Left cardiac atrium (tissue), 4 donors: ENCODE data around the gene NGEF. TPM values are rescaled to one million over a fixed set of nuclear protein-coding genes. Genes with fewer than 3 reads are reported as not detected.

Experiments used
- ATAC-seq, 2 donors: fragments of 200-7000 bp; cut with Tn5 transposase; one replicate each; pipeline ENCODE4 v1.9.1; 2020; ENCODE audit warnings: mild to moderate bottlenecking in 2 of 2, moderate library complexity in 2 of 2
- DNase-seq: peaks from one replicate; pipeline ENCODE4 v3.0.0-alpha.2; 2020
- intact Hi-C, 2 donors: fragments of 100-400 bp; cut with DNase I; formaldehyde crosslinking; loops; one replicate each; pipeline versions ENCODE4 v1.14.1 to v1.15.1; 2022 to 2023
- total RNA-seq, 2 donors: library from RNA; stranded (reverse); fragmentation: NEBNext Ultra II Directional; extraction: Animal tissue kit (Norgen Biotek cat#: 25700); gene quantifications; one replicate each; pipeline ENCODE4 v1.2.1, GENCODE V29; 2021
- donor health status: DM: no; HTN: yes; CAD: no.
- donor health status: DM: no; HTN: yes; CAD: no; lungs with severe emphysema.
- donor health status: DM: yes; HTN: yes; CAD: no.
- donor health status: Dilated cardiomyopathy.

NGEF gene
- total RNA-seq, 2 donors from 2014 or later: 1.6 TPM

DNA sequence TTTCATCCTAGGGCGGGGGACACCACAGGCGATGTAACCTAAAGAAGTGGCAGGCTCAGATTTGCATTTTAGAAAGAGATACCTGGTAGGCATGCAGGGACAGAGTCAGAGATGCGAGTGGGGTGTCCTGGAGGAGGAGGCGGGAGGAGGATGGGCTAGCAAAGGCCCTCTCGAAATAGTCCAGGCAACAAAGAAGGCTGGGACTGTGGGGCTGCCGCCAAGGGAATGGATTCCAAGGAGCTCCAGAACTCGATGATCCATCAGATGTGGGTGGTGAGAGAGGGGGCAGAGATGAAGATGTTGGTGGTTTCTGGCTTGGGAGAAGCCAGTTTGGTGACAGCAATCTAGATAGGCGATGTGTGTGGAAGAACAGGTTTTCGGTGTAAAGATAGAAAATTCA is 34.6 kb upstream of the NGEF start:
- intact Hi-C loops: no loop called here
- ATAC-seq (no peak), DNase-seq (no peak)

DNA sequence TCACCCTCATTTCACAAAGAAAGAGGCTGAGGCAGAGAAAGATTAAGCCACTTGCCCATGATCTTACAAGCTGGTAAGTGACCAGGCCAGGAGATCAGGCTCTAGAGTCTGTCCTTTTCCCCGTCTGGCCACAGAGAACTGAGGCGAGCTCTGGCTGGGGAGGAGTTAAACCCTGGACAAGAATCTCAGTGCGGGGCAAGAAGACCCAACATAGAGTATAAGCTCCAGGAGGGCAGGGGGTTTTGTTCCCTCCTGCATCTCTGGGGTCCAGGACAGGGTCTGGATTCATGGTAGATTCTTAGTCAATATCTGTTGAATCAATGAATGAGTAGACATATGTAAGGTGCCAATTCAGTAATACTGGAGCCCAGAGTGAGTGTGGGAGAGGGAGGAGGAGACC is 34.1 kb upstream of the NGEF start:
- DNase-seq (no peak), ATAC-seq (no peak)
- intact Hi-C loops: no loop called here

DNA sequence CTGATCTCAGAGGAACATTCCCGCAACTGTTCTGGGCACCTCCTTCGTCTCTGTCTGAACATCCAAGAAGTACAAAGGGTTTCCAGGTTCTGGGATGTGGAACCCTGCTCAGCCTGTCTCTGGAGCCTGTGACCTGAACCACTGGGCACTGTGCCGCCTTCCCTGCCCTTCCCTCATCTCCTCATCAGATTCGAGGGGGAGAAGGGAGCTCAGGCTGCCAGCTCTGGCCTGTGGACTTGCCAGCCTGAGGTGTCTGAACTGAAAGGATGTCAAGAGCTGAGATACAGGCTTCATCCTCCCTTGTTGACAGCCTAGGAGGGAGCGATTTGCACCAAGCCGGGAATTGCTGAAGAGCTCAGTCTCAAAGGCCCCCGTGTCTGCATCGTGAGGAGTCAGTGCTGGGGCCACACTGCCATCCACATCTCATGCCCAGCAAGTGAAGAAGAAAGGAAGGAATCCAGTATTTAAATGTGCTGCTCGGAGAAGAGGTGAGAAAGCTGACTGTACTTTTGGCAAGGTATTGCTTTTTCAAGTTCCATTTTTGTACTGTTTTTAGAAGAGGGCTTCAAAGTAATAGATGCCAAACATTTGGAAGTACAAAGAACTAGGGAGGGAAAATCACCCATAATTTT is 32.0 kb upstream of the NGEF start:
- intact Hi-C loops: no loop called here
- ATAC-seq: peak; percentile 86
- peak; percentile 49 for DNase-seq

DNA sequence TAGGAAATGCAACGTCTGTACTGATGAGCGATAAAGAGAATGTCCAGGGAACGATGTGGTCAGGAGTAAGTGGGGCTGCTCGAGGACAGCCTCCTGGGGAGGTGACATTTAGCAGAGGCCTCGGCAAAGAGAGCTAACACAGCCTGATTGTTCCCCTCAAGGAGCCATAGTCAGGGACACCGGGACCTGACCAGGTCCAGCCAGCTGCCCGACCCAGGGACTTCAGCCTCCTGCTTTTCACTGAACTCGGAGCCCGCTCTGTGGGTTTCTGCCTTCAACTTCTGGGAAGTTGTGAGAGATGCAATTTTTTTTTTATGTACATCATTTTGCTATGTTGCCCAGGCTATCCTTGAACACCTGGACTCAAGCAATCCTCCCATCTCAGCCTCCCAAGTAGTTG is 29.5 kb upstream of the NGEF start:
- no peak for ATAC-seq

DNA sequence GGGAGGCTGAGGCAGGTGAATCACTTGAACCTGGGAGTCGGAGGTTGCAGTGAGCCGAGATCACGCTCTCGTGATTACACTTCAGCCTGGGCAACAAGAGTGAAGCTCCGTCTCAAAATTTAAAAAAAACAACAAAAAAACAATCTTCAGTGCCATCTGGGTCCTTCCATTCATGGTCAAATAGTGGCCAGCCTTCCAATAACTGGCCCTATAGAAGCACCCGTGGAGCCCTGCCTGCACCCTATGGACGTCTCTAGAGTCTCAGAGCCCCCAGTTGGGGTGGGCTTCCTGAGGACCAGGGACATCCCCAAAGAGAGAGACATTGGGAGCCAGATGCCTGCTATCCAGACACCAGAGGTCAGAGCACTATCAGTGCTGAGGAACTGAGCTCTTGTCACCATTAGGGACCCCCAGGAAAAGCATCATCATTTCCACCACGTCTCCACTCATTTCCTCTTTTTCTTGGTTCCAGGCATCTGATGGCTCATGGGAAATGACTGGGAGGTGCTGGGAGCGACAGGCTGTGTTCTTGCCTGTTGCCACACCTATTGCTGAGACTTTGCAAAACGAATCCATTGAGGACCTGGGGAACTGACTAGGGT is 28.8 kb upstream of the NGEF start:
- no peak for DNase-seq
- ATAC-seq: no peak

More for the DNA sequence above, 29.5 kb upstream of the NGEF start:
- intact Hi-C loops: no loop called here
- DNase-seq: no peak

DNA sequence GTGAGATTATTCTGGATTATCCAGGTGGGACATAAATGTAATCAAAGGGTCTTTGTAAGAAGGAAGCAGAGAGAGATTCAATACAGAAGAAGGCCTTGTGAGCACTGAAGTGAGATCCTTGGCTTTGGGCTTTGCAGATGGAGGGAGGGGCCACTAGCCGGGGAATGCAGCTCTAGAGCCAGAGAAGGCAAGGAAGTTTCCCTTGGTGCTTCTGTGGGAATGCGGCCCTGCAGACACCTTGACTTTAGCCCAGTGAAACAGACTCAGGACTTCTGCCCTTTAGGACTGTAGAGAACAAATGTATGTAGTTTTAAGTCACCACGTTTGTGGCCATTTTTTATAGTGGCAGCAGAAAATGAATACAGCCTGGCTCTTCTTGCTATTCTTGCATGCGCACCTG is 27.5 kb upstream of the NGEF start:
- DNase-seq: no peak
- intact Hi-C loops: no loop called here
- ATAC-seq: no peak

More for the DNA sequence above, 28.8 kb upstream of the NGEF start:
- intact Hi-C loops: no loop called here

DNA sequence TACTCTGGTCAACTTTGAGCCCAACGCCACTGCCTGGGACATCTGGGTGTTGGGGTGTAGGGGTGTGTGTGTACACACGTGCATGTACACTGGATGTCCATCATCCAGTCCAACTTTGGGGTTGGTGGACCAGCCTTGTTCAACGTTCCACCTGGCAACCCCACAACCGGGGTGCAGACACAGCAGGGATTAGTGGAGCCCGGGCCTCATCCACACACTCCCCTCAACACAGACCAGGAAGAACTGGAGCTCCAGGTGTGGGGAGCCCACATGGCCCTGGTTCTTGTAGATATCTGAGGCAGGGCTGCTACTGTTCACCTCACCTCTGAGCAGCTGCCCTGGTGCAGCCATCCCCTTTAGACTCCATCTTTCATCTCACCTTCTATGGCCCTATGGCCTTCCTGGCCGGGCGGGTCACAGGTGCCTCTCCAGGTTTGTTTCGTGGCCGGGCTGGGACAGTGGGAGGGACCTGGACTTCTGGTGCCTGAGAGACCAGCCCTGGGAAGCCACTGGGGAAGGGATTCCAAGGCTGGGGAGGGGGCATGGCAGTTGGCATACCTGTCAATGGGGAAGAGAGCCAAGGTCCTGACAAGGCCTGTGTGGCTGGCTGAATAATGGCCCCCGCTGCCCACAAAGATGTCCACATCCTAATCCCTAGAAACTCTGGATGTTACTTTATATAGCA is 26.9 kb upstream of the NGEF start:
- intact Hi-C loops: no loop called here
- no peak for DNase-seq
- ATAC-seq: no peak

DNA sequence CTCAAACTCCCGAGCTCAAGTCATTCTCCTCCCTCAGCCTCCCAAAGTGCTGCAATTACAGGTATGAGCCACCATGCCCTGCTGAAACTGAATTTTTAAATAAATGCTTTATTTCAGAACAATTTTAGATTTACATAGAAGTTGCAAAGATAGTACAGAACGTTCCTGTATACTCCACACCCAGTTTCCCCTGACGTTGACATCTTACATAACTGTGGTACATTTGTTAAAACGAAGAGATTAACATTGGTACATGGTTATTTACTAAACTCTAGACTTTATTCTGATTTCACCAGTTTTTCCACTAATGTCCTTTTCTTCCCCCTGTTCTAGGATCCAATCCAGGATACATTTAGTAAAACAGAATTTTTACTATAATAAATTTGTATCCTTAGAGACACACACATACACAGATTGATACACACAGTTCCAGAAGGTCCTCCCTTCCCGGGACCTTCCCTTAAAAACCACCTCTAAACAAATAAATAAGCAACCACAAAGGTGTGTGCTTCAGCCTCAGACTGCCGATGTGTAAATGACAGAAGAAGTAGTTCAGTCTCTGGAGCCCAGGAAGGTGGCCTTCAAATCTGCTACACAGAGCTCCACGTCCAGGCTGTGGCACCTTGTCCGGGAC is 26.3 kb upstream of the NGEF start:
- intact Hi-C loops: no loop called here
- no peak for DNase-seq
- ATAC-seq: no peak

DNA sequence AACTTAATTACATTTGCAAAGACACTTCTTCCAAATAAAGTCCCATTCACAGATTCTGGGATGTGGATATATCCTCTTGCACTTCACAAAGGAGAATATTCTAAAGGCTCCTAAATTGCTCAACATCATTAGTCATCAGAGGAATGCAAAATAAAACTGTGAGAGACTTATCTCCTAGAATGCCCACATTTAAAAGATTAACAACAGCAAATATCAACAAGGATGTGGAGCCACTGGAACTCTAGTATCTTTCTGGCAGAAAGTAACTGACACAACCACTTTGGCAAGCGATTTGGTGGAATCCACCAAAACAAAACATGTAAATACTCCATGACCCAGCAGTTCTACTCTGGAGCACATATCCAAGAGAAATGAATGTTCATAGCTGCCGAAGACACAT is 24.0 kb upstream of the NGEF start:
- intact Hi-C loops: no loop called here
- ATAC-seq: no peak
- DNase-seq: no peak

DNA sequence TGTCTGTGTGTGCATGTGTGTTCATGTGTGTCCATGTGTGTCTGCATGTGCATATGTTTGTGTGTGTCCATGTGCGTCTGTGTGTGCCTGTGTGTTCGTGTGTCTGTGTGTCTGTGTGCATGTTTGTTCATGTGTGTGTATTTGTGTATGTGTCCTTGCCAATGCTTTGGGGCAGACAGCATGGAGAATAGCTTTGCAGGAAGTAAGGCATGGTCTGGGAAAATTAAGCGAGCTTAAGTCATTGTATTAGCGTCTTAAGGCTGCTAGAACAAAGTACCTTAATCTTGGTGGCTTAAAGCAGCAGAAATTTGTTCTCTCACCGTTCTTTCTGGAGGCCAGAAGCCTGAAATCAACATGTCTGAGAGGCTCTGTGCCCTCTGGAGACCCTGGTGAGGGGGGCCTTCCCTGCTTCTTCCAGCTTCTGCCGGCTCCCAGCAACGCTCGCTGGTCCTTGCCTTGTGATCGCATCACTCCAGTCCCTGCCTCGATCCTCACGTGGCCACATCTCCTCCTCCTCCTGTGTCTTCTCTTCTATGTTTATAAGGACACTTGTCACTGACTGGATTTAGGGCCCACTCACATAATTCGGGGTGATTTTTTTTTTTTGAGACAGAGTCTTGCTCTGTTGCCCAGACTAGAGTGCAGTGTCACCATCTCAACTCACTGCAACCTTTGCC is 23.2 kb upstream of the NGEF start:
- DNase-seq (no peak), ATAC-seq (no peak)
- intact Hi-C loops: no loop called here

DNA sequence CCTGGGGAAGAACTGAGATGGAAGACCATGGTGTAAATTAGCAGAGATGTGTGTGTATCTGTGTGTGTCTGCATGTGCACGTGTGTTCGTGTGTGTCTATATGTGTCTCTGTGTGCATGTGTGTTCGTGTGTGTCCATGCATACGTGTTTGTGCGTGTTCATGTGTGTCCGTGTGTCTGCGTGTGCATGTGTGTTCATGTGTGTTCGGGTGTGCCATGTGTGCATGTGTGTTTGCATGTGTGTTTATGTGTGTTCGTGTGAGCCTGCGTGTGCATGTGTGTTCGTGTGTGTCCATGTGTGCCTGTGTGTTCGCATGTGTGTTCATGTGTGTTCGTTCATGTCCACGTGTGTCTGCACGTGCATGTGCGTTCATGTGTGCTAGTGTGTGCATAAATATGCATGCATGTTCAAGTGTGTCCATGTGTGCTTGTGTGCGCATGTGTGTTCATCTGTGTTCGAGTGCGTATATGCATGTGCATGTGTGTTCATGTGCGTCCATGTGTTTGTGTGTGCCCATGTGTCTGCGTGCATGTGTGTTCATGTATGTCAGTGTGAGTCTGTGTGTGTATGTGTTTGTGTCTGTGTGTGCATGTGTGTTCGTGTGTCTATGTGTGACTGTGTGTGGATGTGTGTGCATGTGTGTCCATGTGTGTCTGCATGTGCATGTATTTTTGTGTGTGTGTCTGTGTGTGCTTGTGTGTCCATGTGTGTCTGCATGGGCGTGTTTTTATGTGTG is 22.5 kb upstream of the NGEF start:
- DNase-seq (no peak), ATAC-seq (no peak)
- intact Hi-C loops: no loop called here

DNA sequence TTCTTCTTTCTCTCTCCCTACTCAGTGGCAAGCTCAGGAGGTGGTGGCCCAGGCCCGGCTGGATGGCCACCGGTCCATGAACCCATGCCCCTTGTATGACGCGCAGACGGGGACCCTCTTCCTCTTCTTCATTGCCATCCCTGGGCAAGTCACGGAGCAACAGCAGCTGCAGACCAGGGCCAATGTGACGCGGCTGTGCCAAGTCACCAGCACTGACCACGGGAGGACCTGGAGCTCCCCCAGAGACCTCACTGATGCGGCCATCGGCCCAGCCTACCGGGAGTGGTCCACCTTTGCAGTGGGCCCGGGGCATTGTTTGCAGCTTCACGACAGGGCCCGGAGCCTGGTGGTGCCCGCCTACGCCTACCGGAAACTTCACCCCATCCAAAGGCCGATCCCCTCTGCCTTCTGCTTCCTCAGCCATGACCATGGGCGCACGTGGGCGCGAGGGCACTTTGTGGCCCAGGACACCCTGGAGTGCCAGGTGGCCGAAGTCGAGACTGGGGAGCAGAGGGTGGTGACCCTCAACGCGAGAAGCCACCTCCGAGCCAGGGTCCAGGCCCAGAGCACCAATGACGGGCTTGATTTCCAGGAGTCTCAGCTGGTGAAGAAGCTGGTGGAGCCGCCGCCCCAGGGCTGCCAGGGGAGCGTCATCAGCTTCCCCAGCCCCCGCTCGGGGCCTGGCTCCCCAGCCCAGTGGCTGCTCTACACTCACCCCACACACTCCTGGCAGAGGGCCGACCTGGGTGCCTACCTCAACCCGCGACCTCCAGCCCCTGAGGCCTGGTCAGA is 21.2 kb upstream of the NGEF start:
- DNase-seq (no peak), ATAC-seq (no peak)
- intact Hi-C loops: no loop called here

DNA sequence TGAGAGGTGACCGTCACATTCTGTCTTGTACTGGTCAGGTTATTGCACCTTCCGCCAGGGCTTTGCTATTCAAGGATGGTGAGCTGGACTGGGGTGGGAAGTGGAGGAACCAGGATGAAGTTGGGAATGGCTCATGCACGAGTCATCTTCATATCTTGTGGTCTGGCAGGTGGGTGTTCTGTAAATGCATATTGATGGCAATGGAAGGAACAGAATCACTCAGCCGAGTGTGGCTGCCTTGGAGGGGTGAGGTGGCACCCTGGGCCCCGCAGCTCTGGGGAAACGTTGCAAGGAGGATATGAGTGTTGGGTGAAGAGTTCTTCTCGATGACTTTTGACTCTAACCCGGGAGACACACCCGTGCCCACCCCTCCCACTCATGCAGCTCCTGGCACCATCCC is 20.6 kb upstream of the NGEF start:
- DNase-seq (no peak), ATAC-seq (no peak)
- intact Hi-C loops: no loop called here

DNA sequence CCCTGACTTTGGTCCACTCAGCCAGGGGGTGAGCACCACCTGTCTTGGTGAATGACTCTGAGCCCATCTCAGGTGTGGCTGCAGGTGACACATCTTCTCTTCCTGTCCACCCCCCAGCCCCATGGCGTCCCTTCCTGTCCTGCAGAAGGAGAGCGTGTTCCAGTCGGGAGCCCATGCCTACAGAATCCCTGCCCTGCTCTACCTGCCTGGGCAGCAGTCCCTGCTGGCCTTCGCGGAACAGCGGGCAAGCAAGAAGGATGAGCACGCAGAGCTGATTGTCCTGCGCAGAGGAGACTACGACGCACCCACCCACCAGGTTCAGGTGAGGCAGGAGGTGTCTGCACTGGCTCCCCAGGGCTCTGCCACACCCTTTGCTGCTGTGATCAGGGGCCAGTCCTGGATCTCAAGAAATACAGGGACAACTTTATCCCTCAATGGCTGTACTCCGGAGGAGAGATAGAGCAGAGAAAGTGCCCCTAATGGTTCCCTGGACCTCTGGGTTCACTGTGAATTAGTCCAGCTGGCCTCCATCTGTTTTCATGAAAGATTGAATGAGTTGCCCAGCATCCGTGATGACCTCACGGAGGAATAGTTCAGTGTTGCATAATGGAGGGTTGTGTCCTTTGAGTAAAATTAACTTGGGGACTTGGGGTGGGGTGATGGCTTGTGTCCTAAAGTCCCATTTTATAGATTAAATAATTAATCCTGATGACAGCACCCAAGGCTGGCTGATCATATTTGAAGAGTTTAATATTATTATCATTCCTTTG is 19.7 kb upstream of the NGEF start, which contains the start of gene NEU2:
Gene NEU2, plus strand, starts transcription at position 122 of the 770 bp plus-strand sequence. Its CDS starts 0 bp downstream, at position 122.
- intact Hi-C loops: no loop called here
- DNase-seq (no peak), ATAC-seq (no peak)

DNA sequence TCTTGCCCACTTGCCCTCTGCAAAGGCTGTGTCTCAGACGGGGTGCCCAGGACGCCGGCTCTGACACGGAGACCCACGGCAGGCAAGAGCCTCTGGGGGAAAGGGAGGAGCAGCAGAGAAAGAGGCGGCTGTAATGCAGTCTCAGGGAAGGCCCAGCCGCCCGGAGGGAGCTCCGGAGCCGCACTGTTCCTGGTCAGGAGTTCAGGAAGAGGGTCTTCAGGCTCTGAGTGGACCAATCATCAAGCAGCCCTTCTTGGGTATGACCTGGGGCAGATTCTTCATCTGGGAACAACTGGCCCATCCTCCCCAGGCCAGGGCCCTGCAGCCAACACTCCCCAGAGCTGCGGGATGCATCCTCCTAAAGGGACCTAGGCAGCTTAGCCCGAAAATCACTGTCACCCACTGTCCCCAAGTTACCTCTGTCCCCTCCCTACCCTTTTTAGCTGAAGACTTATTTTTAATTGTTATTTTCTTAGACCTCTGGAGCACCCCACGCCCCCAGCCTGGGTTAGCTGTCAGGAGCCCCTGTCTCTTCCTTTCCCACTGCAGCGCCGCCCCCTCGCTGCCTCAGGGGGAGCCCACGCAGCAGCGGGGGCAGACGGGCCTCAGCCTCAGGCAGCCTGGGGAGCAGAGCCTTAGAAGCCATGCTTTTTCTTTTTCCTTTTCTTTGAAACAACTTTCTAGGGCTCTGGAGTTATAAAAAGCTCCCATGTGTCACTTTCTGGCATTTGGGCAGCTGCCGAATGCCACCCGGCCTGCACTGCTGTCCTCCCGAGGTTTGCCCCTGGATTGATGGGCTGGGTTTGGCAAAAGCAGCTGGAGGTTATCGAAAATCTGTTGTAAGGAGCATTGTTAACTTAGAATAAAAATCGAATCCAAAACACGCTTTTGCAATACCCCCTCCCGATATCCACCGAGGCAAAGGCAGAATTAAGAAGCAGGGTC is 18.8 kb upstream of the NGEF start:
- intact Hi-C loops: no loop called here
- ATAC-seq (no peak), DNase-seq (no peak)

DNA sequence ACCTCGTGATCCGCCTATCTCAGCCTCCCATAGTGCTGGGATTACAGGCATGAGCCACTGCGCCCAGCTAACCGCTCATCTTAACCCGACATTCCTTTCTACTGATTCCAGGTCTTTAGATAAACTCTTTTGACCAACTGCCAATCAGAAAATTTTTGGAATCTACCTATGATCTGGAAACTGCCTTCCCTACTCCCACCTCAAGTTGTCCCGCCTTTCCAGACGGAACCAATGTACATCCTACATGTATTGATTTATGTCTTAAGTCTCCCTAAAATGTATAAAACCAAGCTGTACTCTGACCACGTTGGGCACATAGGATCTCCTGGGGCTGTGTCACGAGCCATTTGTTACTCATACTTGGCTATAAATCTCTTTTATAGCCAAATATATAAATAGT is 16.3 kb upstream of the NGEF start:
- DNase-seq: no peak
- ATAC-seq: no peak
- intact Hi-C loops: no loop called here
